ENCODE results near the gene LTB.

The LTB gene

GRCh38 chr6:31535538-31536324, 46.5 kb downstream of the LTB start:
- peaks cover 14% of the 10 kb centered on the region for H3K4me1 ChIP-seq (ENCODE audit: control insufficient read depth, insufficient read depth, low read length)
- no peaks in the 10 kb centered on the region for H3K9me3 ChIP-seq (ENCODE audit: control insufficient read depth, insufficient read depth, low read depth, low read length)
- ChIA-PET POLR2A (interaction anchor here (0.6 to 2.9 kb wide), 2 partner anchors 10 to 205 kb away, joined by 3 to 11 read pairs; no protein-coding TSS in a partner anchor), CTCF (interaction anchor here (0.6 to 1.9 kb wide), 3 partner anchors 43 to 1659 kb away, joined by 3 to 6 read pairs (median 5); no protein-coding TSS in a partner anchor)
- TF ChIP-seq ZNF341 (tag by site-specific recombination; IDR thresholded peaks at IDR 0.05; ENCODE audit: low read depth) (no peak), ZNF19 (tag by site-specific recombination; IDR thresholded peaks at IDR 0.05; ENCODE audit: low read depth) (no peak)
- no peak overlapping the region for H3K27ac ChIP-seq (ENCODE audit: extremely low read depth, low read depth, low read length)
- H3K36me3 ChIP-seq (ENCODE audit: control insufficient read depth in 2 of 2, insufficient read depth in 1 of 2, low read length in 2 of 2): peaks cover 93 to 99% of the 10 kb centered on the region in 2 experiments
- H3K4me3 ChIP-seq (ENCODE audit: low read depth, low read length): no peak overlapping the region

GRCh38 chr6:31534521-31535040, 47.6 kb downstream of the LTB start:
- H3K27ac ChIP-seq (ENCODE audit: extremely low read depth, low read depth, low read length): no peak overlapping the region
- H3K36me3 ChIP-seq (ENCODE audit: control insufficient read depth in 2 of 2, insufficient read depth in 1 of 2, low read length in 2 of 2): peaks cover 88 to 99% of the 10 kb centered on the region in 2 experiments
- no peak overlapping the region for H3K4me3 ChIP-seq (ENCODE audit: low read depth, low read length)
- ChIA-PET POLR2A (interaction anchor here (2.9 kb wide), 1 partner anchor 8 kb away, joined by 11 read pairs; no protein-coding TSS in a partner anchor), CTCF (interaction anchor here (0.7 to 1.0 kb wide), 2 partner anchors 12 to 14 kb away, joined by 3 read pairs; partner anchors contain the start of gene ATP6V1G2)
- TF ChIP-seq ZBTB44 (tag by site-specific recombination; IDR thresholded peaks at IDR 0.05): no peak
- TF ChIP-seq ZSCAN5A (tag by site-specific recombination; IDR thresholded peaks at IDR 0.05): no peak
- TF ChIP-seq ZNF626 (tag by site-specific recombination; IDR thresholded peaks at IDR 0.05): no peak
- no peak for TF ChIP-seq ZNF624 (tag by site-specific recombination; IDR thresholded peaks at IDR 0.05)
- no peak for TF ChIP-seq AEBP2 (tag by site-specific recombination; IDR thresholded peaks at IDR 0.05; ENCODE audit: borderline replicate concordance)
- no peak for TF ChIP-seq ZNF280C (tag by site-specific recombination; IDR thresholded peaks at IDR 0.05)
- no peak for TF ChIP-seq IKZF3 (tag by site-specific recombination; IDR thresholded peaks at IDR 0.05)
- no peak for TF ChIP-seq ZNF341 (tag by site-specific recombination; IDR thresholded peaks at IDR 0.05; ENCODE audit: low read depth)
- no peak for TF ChIP-seq ZFHX2 (tag by site-specific recombination; conservative IDR thresholded peaks at IDR 0.05)
- TF ChIP-seq ZSCAN18 (tag by site-specific recombination; IDR thresholded peaks at IDR 0.05): no peak
- no peak for TF ChIP-seq ZNF580 (tag by site-specific recombination; IDR thresholded peaks at IDR 0.05)
- no peak for TF ChIP-seq GLI4 (tag by site-specific recombination; IDR thresholded peaks at IDR 0.05)
- TF ChIP-seq ZNF776 (tag by site-specific recombination; IDR thresholded peaks at IDR 0.05; ENCODE audit: borderline replicate concordance): no peak
- no peak for TF ChIP-seq KLF16 (tag by site-specific recombination; IDR thresholded peaks at IDR 0.05)
- no peak for TF ChIP-seq ZNF514 (tag by site-specific recombination; IDR thresholded peaks at IDR 0.05)
- no peaks in the 10 kb centered on the region for H3K9me3 ChIP-seq (ENCODE audit: control insufficient read depth, insufficient read depth, low read depth, low read length)
- H3K4me1 ChIP-seq (ENCODE audit: control insufficient read depth, insufficient read depth, low read length): peaks cover 10% of the 10 kb centered on the region

Data from HEK293 (cell line).